CD4-positive, alpha-beta T cell treated with Interleukin-6 at 100 ng/mL for 8 hours (primary cell): ENCODE results near the gene KCNB1.
A peak's percentile ranks its signal among the peaks of the same experiment; 100 is the strongest.

Source experiments
- DNase-seq: peaks from one replicate; pipeline ENCODE4 v3.0.0-alpha.2; 2020; ENCODE audit warnings: mixed read lengths, low spot score

The KCNB1 gene

GRCh38 chr20:49386848-49387580 is 95.5 kb downstream of the KCNB1 start:
- DNase-seq, result no peak

DNA sequence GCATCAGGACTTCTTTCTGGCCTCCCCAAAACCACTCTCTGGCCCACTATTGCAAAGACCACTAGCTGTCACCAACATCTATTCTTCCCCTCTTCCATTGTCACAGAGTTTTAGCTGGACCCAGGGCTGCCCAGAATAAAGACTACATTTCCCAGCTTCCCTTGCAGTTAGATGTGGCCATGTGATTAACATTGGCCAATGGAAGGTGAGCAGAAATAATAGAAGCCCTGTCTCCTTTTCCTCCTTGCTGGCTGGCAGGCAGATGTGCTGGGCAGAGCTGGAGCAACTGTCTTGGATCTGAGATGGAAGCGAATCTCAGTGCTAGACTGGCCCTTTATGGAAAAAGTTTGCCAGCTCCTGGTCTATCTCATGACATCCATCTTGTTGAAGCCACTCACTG is 97.0 kb downstream of the KCNB1 start:
- no peak for DNase-seq

- DNase-seq, result peak; percentile 13
Measured at GRCh38 chr20:49384437-49385434, 97.7 kb downstream of the KCNB1 start.

- DNase-seq, result no peak
Measured at GRCh38 chr20:49381558-49382493, 100.6 kb downstream of the KCNB1 start.

- no peak for DNase-seq
Measured at GRCh38 chr20:49380337-49380780, 102.1 kb downstream of the KCNB1 start.

DNA sequence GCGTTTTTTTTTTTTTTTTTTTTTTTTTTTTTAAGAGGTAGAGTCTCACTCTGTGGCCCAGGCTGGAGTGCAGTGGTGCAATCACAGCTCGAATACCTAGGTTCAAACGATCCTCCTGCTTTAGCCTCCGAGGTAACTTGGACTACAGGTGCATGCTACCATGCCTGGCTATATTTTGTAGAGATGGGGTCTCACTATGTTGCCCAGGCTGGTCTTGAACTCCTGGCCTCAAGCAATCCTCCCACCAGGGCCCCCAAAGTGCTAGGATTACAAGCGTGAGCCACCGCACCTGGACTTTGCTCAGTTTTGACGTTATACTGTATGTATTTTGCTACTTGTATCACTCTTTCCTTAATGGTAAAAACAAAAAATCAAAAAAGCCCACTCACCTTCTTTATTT is 103.1 kb downstream of the KCNB1 start:
- no peak for DNase-seq

GRCh38 chr20:49377326-49377725 is 105.1 kb downstream of the KCNB1 start:
- no peak for DNase-seq

- no peak for DNase-seq
Measured at GRCh38 chr20:49375170-49375569, 107.3 kb downstream of the KCNB1 start.

DNA sequence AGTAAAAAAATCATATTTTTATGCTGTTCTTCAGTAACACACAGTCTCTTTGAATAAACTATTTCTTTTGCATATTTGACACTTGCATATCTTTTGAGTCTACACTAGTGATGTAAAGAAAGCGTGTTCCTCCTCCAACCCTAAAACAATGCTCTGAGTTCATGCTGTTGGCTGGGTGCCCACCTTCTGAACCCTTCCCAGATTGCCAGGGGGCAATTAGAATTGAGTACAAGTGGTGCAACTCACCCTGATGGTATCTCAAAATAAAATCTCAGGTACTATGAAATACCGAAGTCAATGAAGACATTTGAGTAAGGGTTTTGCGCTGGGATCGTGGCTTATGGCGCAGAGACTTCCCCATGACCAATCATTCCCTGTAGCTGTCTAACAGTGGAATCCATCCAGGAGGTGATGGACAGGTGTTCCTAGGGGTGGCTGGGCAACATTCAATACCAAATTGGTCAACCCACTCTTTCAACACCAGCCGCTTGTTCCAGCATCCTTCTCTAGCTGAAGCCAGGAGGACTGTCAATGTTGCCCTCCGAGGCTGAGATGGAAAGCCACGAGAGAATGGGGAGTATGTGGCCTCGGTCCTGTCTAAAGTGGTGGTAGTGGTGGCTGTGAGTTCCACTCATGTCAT is 110.3 kb downstream of the KCNB1 start:
- no peak for DNase-seq

- DNase-seq, result no peak
Measured at GRCh38 chr20:49368596-49368995, 113.9 kb downstream of the KCNB1 start.

GRCh38 chr20:49367113-49367512 is 115.4 kb downstream of the KCNB1 start:
- no peak for DNase-seq

- DNase-seq, result no peak
Measured at GRCh38 chr20:49366687-49367086, 115.8 kb downstream of the KCNB1 start.

DNA sequence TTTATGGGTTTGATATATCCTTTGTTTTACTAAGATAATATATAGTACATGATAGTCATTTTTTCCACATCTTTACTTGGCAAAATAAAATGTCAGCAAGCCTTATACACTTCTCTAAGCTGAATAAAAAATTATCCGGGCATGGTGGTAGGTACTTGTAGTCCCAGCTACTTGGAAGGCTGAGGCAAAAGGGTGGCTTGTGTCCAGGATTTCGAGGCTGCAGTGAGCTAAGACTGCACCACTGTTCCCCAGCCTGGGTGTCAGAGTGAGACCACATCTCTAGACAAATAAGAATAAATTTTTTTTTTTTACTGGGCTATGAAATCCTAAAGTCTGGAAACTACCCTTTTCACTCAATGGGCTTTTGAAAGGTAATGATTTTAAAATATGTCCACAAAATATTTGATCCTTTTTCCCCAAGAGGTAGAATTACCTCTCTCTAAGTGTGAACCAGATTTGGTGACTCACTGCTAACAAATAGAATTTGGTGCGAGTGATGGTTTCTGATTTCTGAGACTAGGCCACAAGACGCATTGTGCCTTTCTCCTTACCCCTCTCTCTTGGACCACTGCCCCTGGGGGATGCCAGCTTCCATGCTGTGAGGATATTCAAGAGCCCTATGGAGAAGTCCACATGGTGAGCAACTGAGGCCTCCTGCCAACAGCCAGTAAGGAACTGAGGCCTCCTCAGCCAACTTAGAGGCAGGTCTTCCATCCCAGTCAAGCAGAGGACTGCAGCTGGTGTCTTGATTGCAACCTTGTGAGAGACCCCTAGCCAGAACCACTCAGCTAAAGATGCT is 120.4 kb downstream of the KCNB1 start:
- no peak for DNase-seq

- DNase-seq, result no peak
Measured at GRCh38 chr20:49360242-49360968, 122.1 kb downstream of the KCNB1 start.

GRCh38 chr20:49356676-49357075 is 125.8 kb downstream of the KCNB1 start:
- DNase-seq, result no peak

DNA sequence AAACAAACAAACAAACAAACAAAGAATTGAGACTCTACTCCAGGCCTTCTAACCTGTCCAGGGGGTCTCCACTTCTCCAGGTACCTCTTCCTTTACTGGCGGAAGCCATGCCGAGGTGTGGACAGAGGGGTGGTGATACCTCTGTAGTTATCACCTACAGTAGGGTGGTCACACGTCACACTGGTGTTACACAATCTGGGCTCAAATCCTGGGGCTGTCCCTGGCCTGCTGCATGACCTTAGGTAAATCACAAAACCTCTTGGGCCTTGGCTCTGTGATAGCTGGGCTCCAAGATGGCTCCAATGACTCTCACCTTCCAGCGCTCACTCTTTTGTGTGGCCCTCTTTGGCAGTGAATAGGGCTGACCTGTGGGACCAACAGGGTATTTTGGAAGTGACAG is 127.8 kb downstream of the KCNB1 start:
- DNase-seq, result no peak

GRCh38 chr20:49353348-49353747 is 129.1 kb downstream of the KCNB1 start:
- DNase-seq, result no peak

DNA sequence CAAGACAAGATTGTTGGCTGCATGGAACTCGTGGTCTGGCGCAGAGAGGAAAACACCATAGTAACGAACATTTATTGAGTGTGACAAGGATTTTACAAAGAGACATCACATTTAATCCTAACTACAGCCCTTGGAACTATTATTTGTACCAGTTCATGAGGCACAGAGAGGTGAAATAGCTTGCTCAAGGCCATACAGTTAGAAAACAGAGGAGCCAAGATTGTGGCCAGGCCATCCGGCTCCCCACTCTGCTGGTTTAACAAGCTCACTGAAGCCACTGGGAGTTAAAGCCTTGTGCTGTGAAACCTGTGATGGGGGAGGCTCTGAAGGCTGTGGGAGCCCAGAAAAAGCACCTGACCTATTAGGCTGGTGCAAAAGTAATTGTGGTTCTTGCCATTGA is 129.7 kb downstream of the KCNB1 start:
- no peak for DNase-seq

DNA sequence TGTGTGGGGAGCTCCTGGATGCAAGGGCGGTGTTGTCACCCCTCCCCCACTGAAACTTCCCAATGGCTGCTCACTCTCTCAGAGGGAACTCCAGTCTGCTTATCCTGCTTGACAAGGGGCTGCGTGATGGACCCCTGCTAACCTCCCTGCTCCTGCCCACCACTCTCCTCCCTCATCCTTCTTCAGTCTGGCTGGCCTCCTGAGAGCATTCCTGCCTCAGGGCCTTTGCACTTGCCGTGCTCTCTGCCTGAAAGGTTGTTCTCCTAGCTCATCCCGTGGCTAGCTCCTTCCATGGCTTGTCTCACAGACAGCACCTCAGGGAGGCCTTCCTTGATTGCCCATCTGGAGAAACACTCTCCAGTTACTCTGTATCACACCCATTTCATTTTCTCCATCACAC is 130.7 kb downstream of the KCNB1 start:
- no peak for DNase-seq

- no peak for DNase-seq
Measured at GRCh38 chr20:49349694-49350252, 132.7 kb downstream of the KCNB1 start.
